IMR-90 (cell line): ENCODE measurements around the gene SAMD9. TPM values are rescaled to one million over a fixed set of nuclear protein-coding genes. Genes with fewer than 3 reads are reported as not detected.

Source experiments
- ATAC-seq: fragments of 200-7000 bp; cut with Tn5 transposase; 2 replicates; pipeline ENCODE4 v1.9.1; 2020; ENCODE audit warnings: low read depth, mild to moderate bottlenecking, moderate library complexity
- BruUV-seq: library from RNA; stranded (reverse); fragments of 400-500 nt; replicated peaks from 2 replicates; lab custom pipeline; 2021; lab: Mats Ljungman, UMichigan
- CTCF ChIA-PET: fragments of 300-600 bp; formaldehyde crosslinking; extraction: SDS; loops from one replicate; lab custom pipeline; 2021; ENCODE audit warnings: antibody characterized with exemption; lab: Yijun Ruan, JAX
- POLR2A ChIA-PET: fragments of 300-600 bp; sonication (Branson Sonifier 250); formaldehyde crosslinking; loops from one replicate; lab custom pipeline; 2022; ENCODE audit warnings: antibody characterized with exemption; ENCODE audit not compliant: unreplicated experiment; lab: Charles Lee
- DNase-seq: peaks from one replicate; pipeline ENCODE4 v3.0.0; 2013
- H2AFZ ChIP-seq: replicated peaks from 2 replicates; pipeline ENCODE3; 2013; ENCODE audit warnings: low read length, mild to moderate bottlenecking; ENCODE audit not compliant: poor library complexity
- H2AK5ac ChIP-seq: 2 replicates; pipeline ENCODE4 v1.6.1; 2013; ENCODE audit warnings: low read depth, low read length, inconsistent platforms
- H2AK9ac ChIP-seq: replicated peaks from 2 replicates; pipeline ENCODE3; 2013; ENCODE audit warnings: mild to moderate bottlenecking, low read depth, low read length, moderate library complexity; ENCODE audit not compliant: poor library complexity
- H2BK120ac ChIP-seq: 2 replicates; pipeline ENCODE4 v1.6.1; 2013; ENCODE audit warnings: low read depth, low read length, inconsistent platforms
- H2BK15ac ChIP-seq: 3 replicates; pipeline ENCODE4 v1.6.1; 2013; ENCODE audit warnings: low read depth, low read length, inconsistent platforms
- H2BK20ac ChIP-seq: 2 replicates; pipeline ENCODE4 v1.6.1; 2013; ENCODE audit warnings: low read depth, mild to moderate bottlenecking, inconsistent platforms, low read length, moderate library complexity
- H2BK5ac ChIP-seq: 2 replicates; pipeline ENCODE4 v1.6.1; 2013; ENCODE audit warnings: mild to moderate bottlenecking, low read depth, low read length, inconsistent platforms; ENCODE audit not compliant: poor library complexity, severe bottlenecking
- H3K14ac ChIP-seq: replicated peaks from 2 replicates; pipeline ENCODE4 v1.6.1; 2013; ENCODE audit warnings: low read depth, low read length, inconsistent platforms
- H3K18ac ChIP-seq: 2 replicates; pipeline ENCODE4 v1.6.1; 2013; ENCODE audit warnings: low read depth, low read length, control low read depth
- H3K23ac ChIP-seq: 2 replicates; pipeline ENCODE4 v1.6.1; 2013; ENCODE audit warnings: low read depth, low read length, inconsistent platforms
- H3K27ac ChIP-seq: 2 replicates; pipeline ENCODE4 v1.5.1; 2013; ENCODE audit warnings: mild to moderate bottlenecking, control low read depth, low read length; ENCODE audit not compliant: insufficient read depth
- H3K27me3 ChIP-seq: 2 replicates; pipeline ENCODE4 v1.6.1; 2013; ENCODE audit warnings: low read length; ENCODE audit not compliant: control insufficient read depth, insufficient read depth
- H3K36me3 ChIP-seq: 2 replicates; pipeline ENCODE4 v1.6.1; 2013; ENCODE audit warnings: low read length, mixed read lengths; ENCODE audit not compliant: control insufficient read depth, insufficient read depth
- H3K4ac ChIP-seq: 2 replicates; pipeline ENCODE4 v1.6.1; 2013; ENCODE audit warnings: low read depth, low read length, inconsistent platforms
- H3K4me1 ChIP-seq: 2 replicates; pipeline ENCODE4 v1.6.1; 2013; ENCODE audit warnings: low read length, mixed read lengths; ENCODE audit not compliant: control insufficient read depth, insufficient read depth
- H3K4me2 ChIP-seq: 2 replicates; pipeline ENCODE4 v1.6.1; 2013; ENCODE audit warnings: low read depth, mild to moderate bottlenecking, control low read depth, low read length, moderate library complexity
- H3K4me3 ChIP-seq: 2 replicates; pipeline ENCODE4 v1.5.1; 2013; ENCODE audit warnings: low read depth, mild to moderate bottlenecking, control low read depth, low read length, moderate library complexity; ENCODE audit not compliant: insufficient read depth
- H3K56ac ChIP-seq: 2 replicates; pipeline ENCODE4 v1.6.1; 2013; ENCODE audit warnings: low read length, inconsistent platforms; ENCODE audit not compliant: insufficient read depth; ENCODE audit errors: extremely low read depth
- H3K79me1 ChIP-seq, 2 experiments: 2 replicates each; pipeline ENCODE4 v1.6.1; 2013; ENCODE audit warnings: low read length in 2 of 2, inconsistent platforms in 1 of 2, low read depth in 1 of 2
- H3K9ac ChIP-seq: 2 replicates; pipeline ENCODE4 v1.6.1; 2013; ENCODE audit warnings: low read depth, low read length, control low read depth
- H3K9me1 ChIP-seq: 2 replicates; pipeline ENCODE4 v1.6.1; 2013; ENCODE audit warnings: low read length, inconsistent platforms; ENCODE audit not compliant: insufficient read depth
- H3K9me3 ChIP-seq: 2 replicates; pipeline ENCODE4 v1.6.1; 2013; ENCODE audit warnings: low read length; ENCODE audit not compliant: control insufficient read depth, insufficient read depth
- H4K20me1 ChIP-seq: 2 replicates; pipeline ENCODE4 v1.6.1; 2013; ENCODE audit warnings: low read length, inconsistent platforms; ENCODE audit not compliant: insufficient read depth
- H4K5ac ChIP-seq: 2 replicates; pipeline ENCODE4 v1.6.1; 2013; ENCODE audit warnings: mild to moderate bottlenecking, low read depth, low read length, control low read depth
- H4K8ac ChIP-seq, 2 experiments: 2 replicates each; pipeline ENCODE4 v1.6.1; 2013; ENCODE audit warnings: low read depth in 2 of 2, low read length in 2 of 2, control low read depth in 1 of 2, inconsistent platforms in 1 of 2
- H4K91ac ChIP-seq: 2 replicates; pipeline ENCODE4 v1.6.1; 2013; ENCODE audit warnings: low read depth, low read length, inconsistent platforms; ENCODE audit not compliant: insufficient read depth
- BHLHE40 ChIP-seq: fragments of 150-350 bp; IDR thresholded peaks from 2 replicates; pipeline ENCODE4 v1.6.1; 2016; ENCODE audit warnings: mild to moderate bottlenecking, low read depth, low read length
- CEBPB ChIP-seq: IDR thresholded peaks from 2 replicates; pipeline ENCODE4 v1.6.1; 2012; ENCODE audit warnings: low read depth, low read length, improper control_type of control experiment
- CHD1 ChIP-seq: IDR thresholded peaks from 2 replicates; pipeline ENCODE4 v1.6.1; 2012; ENCODE audit warnings: low read depth, low read length, improper control_type of control experiment
- FOS ChIP-seq: fragments of 150-350 bp; IDR thresholded peaks from 2 replicates; pipeline ENCODE4 v1.6.1; 2016; ENCODE audit warnings: low read depth, low read length
- MAFK ChIP-seq: IDR thresholded peaks from 2 replicates; pipeline ENCODE4 v1.6.1; 2012; ENCODE audit warnings: low read depth, low read length, improper control_type of control experiment
- MAZ ChIP-seq: IDR thresholded peaks from 2 replicates; pipeline ENCODE4 v1.6.1; 2012; ENCODE audit warnings: low read depth, mild to moderate bottlenecking, low read length, improper control_type of control experiment, moderate library complexity, borderline replicate concordance
- MXI1 ChIP-seq: IDR thresholded peaks from 2 replicates; pipeline ENCODE4 v1.6.1; 2012; ENCODE audit warnings: low read depth, mild to moderate bottlenecking, low read length, moderate library complexity, borderline replicate concordance
- NFE2L2 ChIP-seq: fragments of 150-350 bp; IDR thresholded peaks from 2 replicates; pipeline ENCODE4 v1.6.1; 2016; ENCODE audit warnings: low read depth, mild to moderate bottlenecking, low read length
- POLR2A ChIP-seq: IDR thresholded peaks from 2 replicates; pipeline ENCODE4 v1.6.1; 2012; ENCODE audit warnings: mild to moderate bottlenecking, low read depth, low read length
- RAD21 ChIP-seq: IDR thresholded peaks from 2 replicates; pipeline ENCODE4 v1.6.1; 2012; ENCODE audit warnings: low read length, improper control_type of control experiment
- RCOR1 ChIP-seq: IDR thresholded peaks from 2 replicates; pipeline ENCODE4 v1.6.1; 2012; ENCODE audit warnings: mild to moderate bottlenecking, low read length, improper control_type of control experiment; ENCODE audit not compliant: insufficient replicate concordance
- RFX5 ChIP-seq: IDR thresholded peaks from 2 replicates; pipeline ENCODE4 v1.8.0; 2012; ENCODE audit warnings: low read depth, mild to moderate bottlenecking, low read length, moderate library complexity
- SMC3 ChIP-seq: fragments of 150-350 bp; IDR thresholded peaks from 2 replicates; pipeline ENCODE4 v1.6.1; 2016; ENCODE audit warnings: low read depth, mild to moderate bottlenecking, antibody characterized with exemption, low read length, moderate library complexity
- WGBS, 2 experiments: methylation state at CpG; one replicate each; pipeline versions ENCODE4 v1.1.5 to v1.1.7; 2013; ENCODE audit warnings: missing lambda C conversion rate in 2 of 2; ENCODE audit not compliant: insufficient read length in 1 of 2; ENCODE audit errors: extremely low coverage in 2 of 2; 5-methylcytosine and 5-hydroxymethylcytosine counted together
- dilution Hi-C: fragments of 300-500 bp; cut with HindIII; formaldehyde crosslinking; loops from one replicate; pipeline ENCODE4 v1.14.3; 2018; ENCODE audit warnings: low sequenced_read_pairs; ENCODE audit not compliant: unreplicated experiment
- in situ Hi-C: fragments of 300-500 bp; cut with MboI; formaldehyde crosslinking; loops from 3 replicates; pipeline ENCODE4 v1.14.3; 2019; ENCODE audit warnings: low sequenced_read_pairs, inconsistent platforms, mixed read lengths
- intact Hi-C: fragments of 100-400 bp; cut with micrococcal nuclease; formaldehyde crosslinking; loops from 2 replicates; pipeline ENCODE4 v1.10.0; 2022
- polyA plus RNA-seq, 3 experiments: library from polyadenylated mRNA; depleted of rRNA; stranded (reverse); fragments of >200 nt; gene quantifications; 2 replicates each; pipeline ENCODE4 v1.2.3, GENCODE V29; 2012; ENCODE audit warnings: low replicate concordance in 1 of 3
- total RNA-seq: library from RNA; depleted of rRNA; stranded (reverse); fragments of >200 nt; gene quantifications from 2 replicates; pipeline ENCODE4 v1.2.3, GENCODE V29; 2012
- TF ChIP-seq, protein P1 (sequence below): fragments of 150-350 bp; IDR thresholded peaks from 2 replicates; pipeline ENCODE4 v1.6.1; 2016; ENCODE audit warnings: low read depth, mild to moderate bottlenecking, low read length, moderate library complexity, borderline replicate concordance
- TF ChIP-seq, protein P2 (sequence below): conservative IDR thresholded peaks from 2 replicates; pipeline ENCODE4 v1.5.1; 2012; ENCODE audit warnings: mild to moderate bottlenecking, low read depth, low read length, improper control_type of control experiment
- TF ChIP-seq, protein P3 (sequence below): fragments of 150-350 bp; IDR thresholded peaks from 2 replicates; pipeline ENCODE4 v1.6.1; 2017; ENCODE audit warnings: mild to moderate bottlenecking, antibody characterized with exemption, low read length, low read depth

SAMD9 gene
- total and polyA plus RNA-seq, 2 of the 4 experiments (the other 2 are of a cell fraction): 1.9 to 9.5 TPM

DNA sequence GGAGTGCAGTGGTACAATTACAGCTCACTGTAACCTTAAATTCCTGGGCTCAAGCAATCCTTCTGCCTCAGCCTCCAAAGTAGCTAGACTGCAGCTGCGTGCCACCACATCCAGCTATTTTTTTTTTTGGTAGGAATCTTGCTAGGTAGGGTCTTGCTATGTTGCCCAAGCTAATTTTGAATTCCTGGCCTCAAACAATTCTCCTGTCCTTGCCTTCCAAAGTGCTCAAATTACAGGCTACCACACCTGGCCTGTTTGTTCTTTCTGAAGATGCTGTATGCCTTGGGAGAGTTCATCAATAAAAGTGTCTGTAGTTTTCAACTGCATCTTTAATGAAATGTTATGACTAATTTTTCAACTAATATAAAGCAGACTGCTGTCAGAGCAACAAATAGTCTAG is 452 bp downstream of the SAMD9 start:
- H2AK5ac ChIP-seq: peak overlapping the region; percentile 35; the same call in 1 of the 2 replicates
- no TSS peak for BruUV-seq
- peak overlapping the region; percentile 96 for H3K4me2 ChIP-seq
- H2BK20ac ChIP-seq: no peak overlapping the region
- intact Hi-C loops: no loop called here
- no peaks in the 10 kb centered on the region for H4K20me1 ChIP-seq
- no peak overlapping the region for H2AK9ac ChIP-seq
- in situ Hi-C loops: no loop called here
- peak overlapping the region; percentile 4; the same call in 1 of the 2 replicates for H3K4ac ChIP-seq
- ChIA-PET CTCF (interaction anchor here (0.6 to 1.6 kb wide), 2 partner anchors 25 to 26 kb away, joined by 3 read pairs; no protein-coding TSS in a partner anchor), POLR2A (interaction anchor here (0.6 to 1.0 kb wide), 2 partner anchors 29 to 57 kb away, joined by 3 to 7 read pairs; no protein-coding TSS in a partner anchor)
- peaks cover 5 to 9% of the 10 kb centered on the region in 2 experiments; a peak in 3 of 4 replicates for H3K79me1 ChIP-seq
- H3K56ac ChIP-seq: no peak overlapping the region
- no peak overlapping the region for H2AFZ ChIP-seq
- no peak overlapping the region for H4K91ac ChIP-seq
- no peak overlapping the region for H3K18ac ChIP-seq
- H3K27me3 ChIP-seq: no peaks in the 10 kb centered on the region
- TF ChIP-seq BHLHE40: no peak
- no peak for TF ChIP-seq MXI1
- TF ChIP-seq RCOR1: no peak
- TF ChIP-seq POLR2A: no peak
- TF ChIP-seq, protein P1, sequence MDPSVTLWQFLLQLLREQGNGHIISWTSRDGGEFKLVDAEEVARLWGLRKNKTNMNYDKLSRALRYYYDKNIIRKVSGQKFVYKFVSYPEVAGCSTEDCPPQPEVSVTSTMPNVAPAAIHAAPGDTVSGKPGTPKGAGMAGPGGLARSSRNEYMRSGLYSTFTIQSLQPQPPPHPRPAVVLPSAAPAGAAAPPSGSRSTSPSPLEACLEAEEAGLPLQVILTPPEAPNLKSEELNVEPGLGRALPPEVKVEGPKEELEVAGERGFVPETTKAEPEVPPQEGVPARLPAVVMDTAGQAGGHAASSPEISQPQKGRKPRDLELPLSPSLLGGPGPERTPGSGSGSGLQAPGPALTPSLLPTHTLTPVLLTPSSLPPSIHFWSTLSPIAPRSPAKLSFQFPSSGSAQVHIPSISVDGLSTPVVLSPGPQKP: no peak
- TF ChIP-seq CEBPB: no peak
- TF ChIP-seq, protein P2, sequence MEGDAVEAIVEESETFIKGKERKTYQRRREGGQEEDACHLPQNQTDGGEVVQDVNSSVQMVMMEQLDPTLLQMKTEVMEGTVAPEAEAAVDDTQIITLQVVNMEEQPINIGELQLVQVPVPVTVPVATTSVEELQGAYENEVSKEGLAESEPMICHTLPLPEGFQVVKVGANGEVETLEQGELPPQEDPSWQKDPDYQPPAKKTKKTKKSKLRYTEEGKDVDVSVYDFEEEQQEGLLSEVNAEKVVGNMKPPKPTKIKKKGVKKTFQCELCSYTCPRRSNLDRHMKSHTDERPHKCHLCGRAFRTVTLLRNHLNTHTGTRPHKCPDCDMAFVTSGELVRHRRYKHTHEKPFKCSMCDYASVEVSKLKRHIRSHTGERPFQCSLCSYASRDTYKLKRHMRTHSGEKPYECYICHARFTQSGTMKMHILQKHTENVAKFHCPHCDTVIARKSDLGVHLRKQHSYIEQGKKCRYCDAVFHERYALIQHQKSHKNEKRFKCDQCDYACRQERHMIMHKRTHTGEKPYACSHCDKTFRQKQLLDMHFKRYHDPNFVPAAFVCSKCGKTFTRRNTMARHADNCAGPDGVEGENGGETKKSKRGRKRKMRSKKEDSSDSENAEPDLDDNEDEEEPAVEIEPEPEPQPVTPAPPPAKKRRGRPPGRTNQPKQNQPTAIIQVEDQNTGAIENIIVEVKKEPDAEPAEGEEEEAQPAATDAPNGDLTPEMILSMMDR: no peak
- no peak for TF ChIP-seq RAD21
- TF ChIP-seq, protein P3, sequence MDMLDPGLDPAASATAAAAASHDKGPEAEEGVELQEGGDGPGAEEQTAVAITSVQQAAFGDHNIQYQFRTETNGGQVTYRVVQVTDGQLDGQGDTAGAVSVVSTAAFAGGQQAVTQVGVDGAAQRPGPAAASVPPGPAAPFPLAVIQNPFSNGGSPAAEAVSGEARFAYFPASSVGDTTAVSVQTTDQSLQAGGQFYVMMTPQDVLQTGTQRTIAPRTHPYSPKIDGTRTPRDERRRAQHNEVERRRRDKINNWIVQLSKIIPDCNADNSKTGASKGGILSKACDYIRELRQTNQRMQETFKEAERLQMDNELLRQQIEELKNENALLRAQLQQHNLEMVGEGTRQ: no peak
- TF ChIP-seq RFX5: no peak
- no peak for TF ChIP-seq SMC3
- no peak for TF ChIP-seq NFE2L2
- TF ChIP-seq FOS: no peak
- no peak for TF ChIP-seq MAFK
- no peak for TF ChIP-seq MAZ
- no peak for TF ChIP-seq CHD1
- H3K27ac ChIP-seq: no peak overlapping the region
- peak overlapping the region; percentile 20; the same call in 1 of the 2 replicates for H2BK120ac ChIP-seq
- no peak overlapping the region; the same call in 1 of the 2 replicates for H3K9ac ChIP-seq
- no CpG with 5 or more reads among the region's 1 CpG for WGBS, 2 experiments
- H3K4me1 ChIP-seq: peaks cover 7% of the 10 kb centered on the region
- H4K5ac ChIP-seq: peak overlapping the region; percentile 85; the same call in 1 of the 2 replicates
- no peaks in the 10 kb centered on the region for H3K9me1 ChIP-seq
- H2BK15ac ChIP-seq: no peak overlapping the region; the same call in 2 of the 3 replicates
- H3K9me3 ChIP-seq: no peaks in the 10 kb centered on the region
- H4K8ac ChIP-seq: peak overlapping the region in 1 of 2 experiments; percentile 8; a peak in 1 of 4 replicates
- DNase-seq: no peak
- H3K36me3 ChIP-seq: no peaks in the 10 kb centered on the region
- H3K4me3 ChIP-seq: peak overlapping the region; percentile 24
- ATAC-seq: no peak
- H2BK5ac ChIP-seq: no peak overlapping the region
- no peak overlapping the region for H3K14ac ChIP-seq
- dilution Hi-C loops: no loop called here
- H3K23ac ChIP-seq: no peak overlapping the region
